OCI-LY7 (cell line): ENCODE data around the gene MGAT4C.

ENCODE experiments used
- CTCF ChIP-seq: fragments of 200-600 bp; sonication (generic); conservative IDR thresholded peaks from 2 replicates; pipeline ENCODE4 v1.5.1; 2014; ENCODE audit warnings: mild to moderate bottlenecking, antibody characterized with exemption, low read length, moderate library complexity, mixed read lengths
- EZH2phosphoT487 ChIP-seq: fragments of 200-600 bp; sonication (generic); IDR thresholded peaks from 2 replicates; pipeline ENCODE4 v1.6.1; 2018; ENCODE audit warnings: low read depth, borderline replicate concordance, mild to moderate bottlenecking, mixed run types, antibody characterized with exemption, low read length, moderate library complexity, mixed read lengths

- no peak for TF ChIP-seq CTCF
- TF ChIP-seq EZH2phosphoT487 = no peak
These were observed 241.2 kb downstream of the MGAT4C start for GRCh38 chr12:86015026-86015425.
